HG03439 (cell line): Measurements from ENCODE around the gene DUSP8.
A peak's percentile ranks its signal among the peaks of the same experiment; 100 is the strongest.

ENCODE experiments used
- ATAC-seq: cut with Tn5 transposase; IDR thresholded peaks from one replicate; pipeline ENCODE4 v1.9.1; 2021; ENCODE audit warnings: mild to moderate bottlenecking, moderate library complexity; ENCODE audit not compliant: unreplicated experiment

DUSP8 gene

DNA sequence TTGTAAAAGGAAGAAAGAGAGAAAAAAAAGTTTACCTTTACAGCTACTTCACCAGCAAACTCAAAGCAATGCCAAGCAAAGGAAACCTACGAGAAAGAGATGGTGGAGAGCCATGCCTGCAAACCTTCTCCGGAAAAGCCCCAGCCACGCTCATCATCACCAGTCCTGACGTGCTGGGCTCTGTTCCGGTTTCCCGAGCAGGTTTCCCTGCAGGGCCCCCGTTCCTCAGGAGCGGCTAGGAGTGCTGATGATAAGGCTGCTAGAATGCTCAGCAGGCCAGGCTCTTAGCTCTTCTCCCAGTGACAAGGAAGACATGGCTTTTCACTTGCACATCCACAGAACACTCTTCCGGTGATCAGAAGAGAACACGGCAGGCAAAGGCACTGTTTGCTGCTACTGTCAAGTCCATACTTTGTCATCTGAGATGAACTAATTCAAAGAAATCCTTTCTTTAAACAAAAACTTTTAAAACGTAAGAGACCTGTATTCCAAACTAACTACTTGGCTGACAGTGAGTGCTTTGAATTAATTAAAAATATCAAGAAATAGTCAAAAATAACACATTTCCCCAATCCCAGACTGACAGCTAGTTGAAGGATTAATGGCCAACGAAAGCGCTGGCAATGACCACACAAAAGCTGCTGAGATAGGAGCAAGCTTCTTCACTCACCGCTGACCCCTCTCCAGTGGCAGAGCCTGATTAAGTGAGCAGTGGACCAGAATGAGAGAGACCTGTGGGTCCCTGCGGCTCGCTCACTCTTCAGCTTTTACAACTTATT, 35.8 kb downstream of the DUSP8 start:
- ATAC-seq: no peak

DNA sequence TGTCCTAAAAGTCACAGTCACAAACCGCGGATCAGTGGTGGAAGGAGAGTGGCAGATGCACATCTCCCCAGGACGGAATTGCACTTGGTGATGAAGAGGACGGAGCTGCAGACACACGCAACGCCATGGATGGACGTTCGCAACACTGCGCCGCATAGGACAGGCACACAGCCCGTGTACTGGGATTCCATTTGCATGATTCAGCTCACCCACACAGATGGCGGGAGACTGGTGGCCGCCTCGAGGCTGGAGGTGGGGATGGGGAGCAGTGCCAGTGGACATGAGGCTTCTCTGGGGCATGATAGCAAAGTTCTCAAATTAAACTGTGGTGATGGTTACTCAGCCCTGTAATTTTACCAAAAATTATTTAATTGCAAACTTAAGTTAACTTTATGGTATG, 37.4 kb downstream of the DUSP8 start:
- no peak for ATAC-seq

DNA sequence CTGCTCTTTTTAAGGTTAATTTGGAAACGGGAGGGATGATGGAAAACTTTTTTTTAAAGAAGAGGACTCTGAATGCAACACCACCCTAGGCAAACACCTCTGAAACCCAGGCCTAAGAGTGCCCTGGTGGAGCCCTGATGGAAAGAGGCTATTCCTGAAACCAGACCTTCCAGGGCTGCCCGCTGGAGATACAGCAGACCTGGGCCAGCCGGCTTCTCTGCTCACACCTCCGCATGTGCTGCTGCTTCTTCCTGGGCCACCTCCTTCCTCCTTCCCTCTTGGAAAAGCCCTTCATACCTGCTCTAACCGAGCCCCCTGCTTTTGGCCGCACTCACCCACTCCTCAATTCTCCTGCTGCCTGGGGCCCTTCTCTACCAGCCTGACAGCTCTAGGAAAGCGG, 37.9 kb downstream of the DUSP8 start:
- no peak for ATAC-seq

DNA sequence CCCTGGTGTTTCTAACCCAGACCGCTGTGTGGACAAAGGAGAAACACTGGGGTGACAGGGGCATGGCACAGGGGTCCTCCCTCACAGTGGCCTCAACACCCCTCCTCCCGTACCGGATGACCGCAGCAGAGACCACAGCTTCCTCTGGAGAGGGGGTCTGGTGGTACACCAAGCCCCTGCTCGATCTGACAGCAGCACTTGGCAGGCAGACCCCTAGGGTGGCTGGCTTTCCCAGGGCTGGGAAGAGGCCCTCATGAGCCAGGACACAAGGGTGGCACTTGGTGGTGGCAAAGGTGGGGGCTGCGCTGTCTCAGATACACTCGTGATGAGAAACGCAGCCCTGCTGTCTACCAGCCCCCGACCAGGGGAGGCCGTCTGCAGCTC, 38.7 kb downstream of the DUSP8 start:
- ATAC-seq: no peak

DNA sequence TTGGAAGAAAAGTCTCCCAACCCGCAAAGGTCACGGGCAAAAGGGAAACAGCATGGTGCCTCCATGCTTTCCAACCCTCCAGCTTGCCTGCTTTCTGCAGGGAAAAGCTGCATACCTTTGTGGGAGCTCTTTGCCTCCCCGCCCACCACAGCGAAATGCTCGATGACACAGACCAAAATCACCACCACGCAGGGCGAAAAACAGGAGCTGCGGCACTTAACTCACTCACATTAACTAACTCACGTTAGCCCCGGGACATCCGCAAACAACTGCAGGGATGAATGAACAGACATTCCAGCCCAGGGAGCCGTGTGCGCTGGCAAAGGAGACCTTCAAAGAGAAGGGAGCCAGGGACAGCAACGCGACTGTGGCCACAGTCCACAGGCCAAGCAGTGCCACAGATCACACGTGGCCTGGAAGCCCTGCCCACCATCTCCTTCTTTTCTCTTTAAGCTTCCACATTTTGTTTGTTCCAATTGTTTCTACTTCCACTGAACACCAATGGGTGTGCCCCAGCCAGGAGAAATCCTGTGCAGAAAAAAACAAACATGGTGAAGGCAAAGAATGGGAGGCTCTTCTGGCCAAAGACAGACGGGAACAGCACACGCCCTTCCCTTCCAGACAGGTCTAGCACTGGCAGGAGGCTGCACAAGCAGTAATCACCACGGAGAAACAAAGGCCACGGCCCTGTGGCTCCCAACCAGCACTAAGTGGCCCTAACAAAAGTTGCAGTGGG, 39.3 kb downstream of the DUSP8 start:
- no peak for ATAC-seq

DNA sequence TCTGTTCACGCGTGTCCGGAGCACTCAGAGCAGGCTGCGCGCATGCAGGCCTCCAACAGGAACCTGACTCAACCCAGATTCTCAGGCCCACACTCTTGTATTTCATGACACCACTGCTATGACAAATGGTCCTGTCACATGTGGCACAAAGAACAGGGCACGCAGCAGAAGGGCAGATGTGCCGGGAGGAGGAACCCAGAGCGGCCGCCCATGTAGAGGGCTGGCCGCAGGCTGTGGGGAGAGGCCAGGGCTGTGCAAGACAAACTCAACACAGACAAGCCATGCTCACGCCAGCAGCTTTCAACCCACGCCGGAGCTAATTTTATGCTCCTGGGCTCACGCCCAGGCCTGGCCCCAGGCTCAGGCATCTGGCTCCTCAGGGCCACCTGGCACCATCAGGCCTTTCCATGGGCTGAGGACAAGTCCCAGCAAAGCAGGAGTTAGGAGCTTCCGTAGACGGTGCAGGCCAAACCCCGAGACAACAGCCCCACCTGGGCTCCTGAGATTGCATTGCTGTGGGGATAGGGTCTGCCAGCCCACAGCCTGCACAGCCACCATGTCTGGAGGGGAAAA, 40.0 kb downstream of the DUSP8 start:
- ATAC-seq: no peak

DNA sequence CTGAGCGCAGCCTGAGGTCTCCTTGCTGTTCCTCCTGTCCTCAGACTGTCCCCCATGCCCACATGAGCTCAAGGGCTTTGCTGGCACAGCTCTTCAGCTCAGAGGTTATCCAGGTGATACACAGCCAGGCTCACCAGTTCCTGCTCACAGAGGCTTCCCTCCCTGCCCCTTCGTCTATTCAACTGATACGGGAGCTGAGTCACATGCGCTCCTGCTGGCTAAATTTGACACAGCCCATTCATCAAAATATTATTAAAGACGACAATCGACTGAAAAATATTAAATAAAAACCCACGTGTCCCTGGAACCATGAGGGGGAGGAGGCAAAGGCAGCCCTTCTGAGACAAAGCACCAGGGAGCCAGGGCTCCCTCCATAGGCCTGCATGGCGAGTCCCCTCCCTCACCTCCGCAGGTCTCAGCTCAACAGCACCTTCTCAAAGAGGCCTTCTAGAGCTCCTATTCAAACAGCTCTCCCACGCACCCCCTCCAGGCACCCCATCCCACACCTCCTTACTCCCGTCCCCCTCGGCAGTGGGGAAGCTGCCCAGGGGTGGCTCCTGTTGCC, 40.5 kb downstream of the DUSP8 start:
- ATAC-seq: no peak

DNA sequence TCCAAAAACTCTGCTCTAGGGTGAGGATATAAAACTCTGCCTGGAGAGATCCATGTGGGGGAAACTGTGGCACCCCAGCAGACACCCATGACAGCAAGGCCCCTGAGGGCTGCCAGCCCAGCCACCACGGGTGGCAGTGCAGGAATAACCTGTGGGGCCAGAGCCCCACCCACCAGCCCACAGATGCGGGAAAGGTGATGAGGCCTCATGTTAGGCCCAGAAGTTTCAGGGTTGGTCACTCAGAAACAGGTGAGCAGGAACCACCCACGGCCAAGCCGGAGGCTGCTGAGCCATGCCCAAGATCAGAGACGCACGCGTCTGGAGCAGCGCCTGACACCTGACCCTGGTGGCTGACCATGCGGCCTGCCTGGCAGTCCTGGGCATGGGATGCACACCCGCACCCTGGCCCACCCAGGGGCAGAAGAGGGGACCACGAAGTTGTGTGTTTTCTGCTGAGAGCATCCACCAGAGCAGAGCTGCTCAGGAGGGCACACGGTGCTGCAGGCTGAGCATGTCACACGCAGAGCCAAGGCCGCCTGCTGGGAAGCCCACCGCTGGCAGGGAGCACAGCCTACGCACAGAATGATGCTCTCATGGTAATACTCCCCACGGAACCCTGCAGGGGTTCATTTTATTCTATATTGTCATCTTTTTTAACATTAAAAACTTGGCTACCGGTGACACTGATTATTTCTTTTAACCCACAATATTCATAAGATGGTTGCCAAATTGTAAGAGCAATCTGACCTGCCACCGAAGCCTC, 41.2 kb downstream of the DUSP8 start:
- no peak for ATAC-seq

DNA sequence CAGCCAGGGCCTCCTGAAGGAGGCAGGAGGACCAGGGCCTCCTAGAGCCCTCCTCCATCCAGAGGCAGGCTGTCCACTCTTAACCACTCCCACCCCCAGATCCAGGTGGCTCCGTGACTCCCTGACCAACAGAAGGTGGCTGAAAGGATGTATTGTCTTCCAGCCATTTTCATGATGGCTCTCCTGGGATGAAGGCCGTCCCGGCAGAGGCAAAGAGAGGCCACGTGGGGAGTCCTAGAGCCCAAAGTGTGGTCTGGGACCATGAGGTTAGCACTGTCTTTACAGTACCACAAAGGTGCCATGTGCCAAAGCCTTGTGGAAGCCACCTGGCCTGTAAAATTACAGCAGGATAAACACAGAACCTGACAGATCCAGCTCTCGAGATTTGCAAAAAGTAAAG, 42.3 kb downstream of the DUSP8 start:
- no peak for ATAC-seq

DNA sequence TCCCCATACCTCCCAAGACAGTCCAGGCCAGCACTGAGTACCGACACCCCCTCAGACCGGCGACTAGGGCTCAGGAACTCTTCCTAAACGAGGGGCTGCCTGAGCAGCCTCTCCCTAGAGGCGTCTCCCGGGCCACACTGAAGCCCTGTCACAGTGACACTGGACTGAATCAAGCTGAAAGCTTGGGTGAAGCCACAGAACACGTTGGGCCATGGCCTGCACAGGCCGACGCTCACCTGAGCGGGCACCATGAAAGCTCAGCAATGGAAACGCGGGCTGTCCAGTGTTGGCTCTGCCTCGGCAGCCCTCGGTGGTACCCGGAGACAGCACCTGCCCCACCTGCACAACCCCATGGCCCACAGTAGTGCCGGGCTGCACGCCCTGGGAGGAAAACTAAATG, 42.8 kb downstream of the DUSP8 start:
- no peak for ATAC-seq

DNA sequence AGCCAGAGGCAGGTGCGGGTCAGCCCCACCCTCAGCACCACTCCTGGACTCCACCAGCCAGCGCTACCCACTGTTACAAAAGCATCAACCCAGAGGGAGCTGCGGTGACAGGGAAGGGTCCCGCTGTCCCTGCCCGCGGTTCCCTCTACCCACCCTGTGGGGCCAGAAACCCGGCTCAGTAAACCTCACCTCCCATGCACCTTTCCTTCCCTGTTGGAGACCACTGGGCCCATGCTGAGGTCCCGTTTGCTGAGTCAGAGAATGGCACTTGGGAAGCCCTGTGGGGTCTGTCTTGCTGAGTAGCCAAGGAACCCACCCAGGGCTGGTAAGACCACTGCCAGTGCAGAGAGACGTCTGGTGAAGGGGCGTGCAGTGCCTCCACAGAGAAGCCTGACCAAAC, 43.4 kb downstream of the DUSP8 start:
- no peak for ATAC-seq

DNA sequence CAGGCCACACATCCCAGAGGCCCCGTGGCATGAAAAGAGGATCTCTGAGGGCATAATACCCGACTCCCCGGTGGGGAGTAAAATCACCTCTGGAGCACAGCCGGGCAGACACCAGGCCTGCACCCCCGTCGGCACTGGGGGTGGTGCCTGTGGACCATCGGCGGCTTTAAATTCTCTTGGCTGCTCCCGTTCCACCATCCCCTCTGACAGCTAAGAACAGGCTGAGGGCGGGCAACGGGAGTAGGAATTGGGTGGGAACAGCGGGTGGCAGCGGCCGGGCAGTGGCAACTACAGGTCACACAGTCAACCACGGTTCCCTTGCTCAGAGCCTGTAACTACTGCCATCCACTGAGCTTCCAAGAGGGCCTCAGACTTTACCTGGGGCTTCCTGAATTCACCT, 45.3 kb downstream of the DUSP8 start:
- no peak for ATAC-seq

DNA sequence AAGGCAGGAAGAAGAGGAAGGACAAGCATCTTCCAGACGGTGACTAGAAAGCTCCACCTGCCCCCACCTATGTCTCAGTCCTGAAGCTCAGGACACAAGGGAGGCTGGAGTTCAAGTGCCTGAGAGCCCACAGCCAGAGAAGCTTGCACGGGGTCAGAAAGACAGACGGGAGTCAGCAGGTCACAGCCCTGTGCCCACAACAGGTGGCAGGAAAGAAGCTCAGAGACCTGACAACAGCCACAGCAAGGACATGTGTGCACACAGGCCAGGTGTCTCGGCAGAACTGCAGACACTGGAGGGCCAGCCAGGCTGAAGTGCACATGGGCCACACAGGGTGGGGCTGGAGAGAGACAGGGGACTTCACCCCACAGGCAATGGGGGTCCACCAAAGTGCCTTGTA, 48.3 kb downstream of the DUSP8 start:
- no peak for ATAC-seq

DNA sequence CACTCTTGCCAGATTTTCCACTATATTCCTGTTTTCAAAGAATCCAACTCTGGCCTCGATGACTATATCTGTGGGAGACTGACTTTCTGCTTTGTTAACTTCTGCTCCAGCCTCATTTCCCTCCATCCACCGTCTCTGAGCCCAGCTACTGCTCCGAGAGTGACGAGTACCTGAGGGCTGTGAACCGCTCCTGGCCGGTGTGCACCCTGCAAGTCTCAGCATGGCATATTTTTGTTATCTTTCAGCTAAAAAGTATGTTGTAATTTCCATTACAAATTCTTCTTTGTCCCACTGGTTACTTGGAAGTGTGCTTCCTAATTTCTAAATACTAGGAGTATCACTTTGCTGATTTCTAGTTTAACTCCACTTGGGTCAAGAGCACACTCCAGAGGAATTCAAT, 49.0 kb downstream of the DUSP8 start:
- ATAC-seq: no peak

DNA sequence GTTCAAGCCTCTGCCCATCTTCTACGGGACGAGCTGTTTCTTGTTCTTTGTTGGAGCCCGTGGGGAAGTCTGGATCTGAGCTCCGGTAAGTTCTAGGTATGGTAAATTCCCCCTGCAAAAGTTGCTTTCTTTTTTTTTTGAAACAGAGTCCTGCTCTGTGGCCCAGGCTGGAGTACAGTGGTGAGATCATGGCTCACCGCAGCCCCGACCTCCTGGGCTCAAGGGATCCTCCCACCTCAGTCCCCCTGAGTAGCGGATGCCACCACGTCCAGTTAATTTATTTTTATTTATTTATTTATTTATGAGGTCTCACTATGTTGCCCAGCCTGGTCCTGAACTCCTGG, 50.0 kb downstream of the DUSP8 start:
- ATAC-seq: no peak

DNA sequence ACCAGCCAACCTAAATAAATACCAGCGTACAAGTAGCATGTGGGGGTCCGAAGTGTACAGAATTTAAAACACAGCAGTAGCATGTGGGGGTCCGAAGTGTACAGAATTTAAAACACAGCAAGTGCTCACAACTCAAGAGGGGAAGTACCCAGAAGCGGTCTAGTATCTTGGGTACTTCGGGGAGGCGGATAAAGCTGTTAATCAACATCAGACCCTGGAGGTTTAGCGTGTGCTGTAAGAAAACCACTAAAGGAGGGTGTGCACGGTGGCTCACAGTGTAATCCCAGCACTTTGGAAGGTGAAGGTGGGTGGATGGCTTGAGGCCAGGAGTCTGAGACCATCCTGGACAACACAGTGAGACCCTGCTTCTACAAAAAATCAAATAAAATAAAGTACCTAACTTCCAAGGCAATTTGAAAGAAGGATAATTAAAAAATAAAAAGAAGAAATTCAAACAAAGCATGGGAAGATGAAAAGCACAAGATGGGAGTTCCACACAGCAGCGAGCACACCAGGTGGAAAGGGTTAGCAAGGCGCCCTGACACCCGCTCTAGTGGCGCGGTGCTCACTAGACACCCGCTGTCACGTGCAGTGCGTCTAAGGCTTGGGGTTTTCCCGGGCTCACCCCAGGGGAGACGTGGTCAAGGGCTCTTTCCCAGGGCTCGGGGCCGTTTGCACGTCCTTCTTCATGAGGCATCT, 50.5 kb downstream of the DUSP8 start:
- ATAC-seq: peak; percentile 91

DNA sequence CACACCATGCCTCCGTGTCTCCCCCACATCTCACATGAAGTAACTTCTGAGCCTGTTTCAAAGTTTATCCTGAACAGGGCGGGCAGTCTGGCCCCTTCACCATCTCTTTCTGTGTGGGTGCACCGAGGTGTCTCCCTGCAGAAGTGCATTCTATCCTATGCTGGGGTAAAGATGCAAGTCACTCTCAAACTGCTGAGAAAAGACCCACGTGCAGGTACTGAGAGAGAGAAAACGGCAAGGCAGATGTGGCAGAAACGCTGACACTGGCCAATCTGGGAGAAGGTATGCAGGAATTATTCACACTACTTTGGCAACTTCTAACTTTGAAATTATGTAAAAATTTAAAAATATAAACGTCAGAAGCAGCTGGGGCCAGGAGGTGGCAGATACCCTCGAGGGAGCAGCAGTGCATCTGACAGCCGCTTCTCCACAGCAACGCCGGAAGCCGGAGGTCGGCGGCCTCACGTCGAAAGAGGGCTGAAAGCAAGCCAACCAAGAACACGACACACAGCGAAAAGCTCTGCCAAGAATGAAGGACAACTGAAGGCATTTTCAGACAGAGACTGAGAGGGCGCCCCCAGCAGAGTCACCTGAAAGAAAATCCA, 51.3 kb downstream of the DUSP8 start:
- ATAC-seq: no peak

DNA sequence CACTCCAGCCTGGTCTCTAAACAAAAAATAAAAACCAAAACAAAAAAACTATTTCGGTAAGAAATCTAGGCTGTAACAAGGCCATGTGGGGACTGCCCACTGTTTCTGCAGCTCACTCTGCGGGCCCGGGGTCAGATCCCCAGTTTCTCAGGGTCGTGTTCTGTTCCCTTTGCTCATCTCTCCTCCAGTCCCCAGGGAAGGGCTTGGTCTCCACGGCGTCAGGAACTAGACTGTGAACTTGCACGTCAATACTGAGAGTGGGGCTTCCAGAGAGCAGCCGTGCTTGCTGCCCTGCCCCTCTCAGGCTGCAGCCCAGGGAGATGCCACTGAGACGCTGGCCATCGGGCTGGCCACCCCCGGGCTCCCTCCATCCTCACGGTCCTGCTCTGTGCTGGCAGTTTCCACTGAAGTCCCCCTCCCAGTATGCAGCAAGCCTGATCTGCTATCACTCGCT, 51.8 kb downstream of the DUSP8 start:
- no peak for ATAC-seq

DNA sequence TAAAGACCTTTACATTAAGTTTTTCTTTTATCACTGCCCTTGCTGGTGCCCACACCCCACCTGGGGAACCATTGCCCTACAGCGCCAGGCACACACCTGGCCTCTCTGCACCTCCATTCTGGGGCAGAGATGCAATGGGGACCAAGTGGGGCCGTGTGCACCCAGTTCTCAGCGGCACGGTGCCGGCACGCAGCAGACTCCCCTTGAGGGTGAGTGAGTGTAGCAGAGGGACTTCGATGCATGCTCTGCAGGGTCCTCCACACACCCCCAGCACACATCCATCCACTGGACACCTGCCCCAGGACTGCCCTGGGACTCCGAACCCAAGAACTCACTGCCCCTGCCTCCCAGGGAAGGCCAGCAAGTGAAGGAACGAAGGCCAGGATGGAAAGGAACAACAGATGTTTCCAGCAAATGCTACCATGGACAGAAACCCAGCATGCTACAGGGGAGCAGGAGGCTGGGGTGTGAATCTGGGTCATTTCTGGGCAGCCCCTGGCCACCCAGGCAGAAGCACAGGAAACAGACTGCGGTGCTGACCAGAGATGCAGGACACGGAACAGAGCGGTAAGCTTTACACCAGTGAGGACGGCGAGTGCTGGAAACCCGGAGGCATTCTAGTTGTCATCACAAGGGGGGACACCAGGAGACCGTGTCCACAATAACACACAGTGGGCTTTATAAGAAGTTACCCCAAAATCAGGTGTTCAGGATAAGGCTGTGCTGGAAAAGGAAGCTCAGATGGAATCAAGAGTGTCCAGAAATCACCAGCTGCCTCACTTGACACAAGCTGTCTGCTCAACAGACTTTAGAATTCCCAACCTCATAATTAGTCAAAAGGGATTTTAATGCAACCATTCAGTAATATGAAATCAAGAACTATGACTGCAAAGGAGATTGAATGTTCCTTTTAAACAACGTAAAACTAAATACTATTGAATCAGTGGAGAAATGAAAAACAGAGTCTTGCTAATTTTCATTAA, 52.8 kb downstream of the DUSP8 start:
- ATAC-seq: no peak
